Ascending aorta (tissue), 2 donors: ENCODE results near the gene PLCB2. TPM values are rescaled to one million over a fixed set of nuclear protein-coding genes. Genes with fewer than 3 reads are reported as not detected.

Experiments used
- DNase-seq, 2 donors: peaks; one replicate each; pipeline ENCODE4 v3.0.0-alpha.2; 2019; ENCODE audit warnings: low spot score in 2 of 2
- H3K27ac ChIP-seq, 2 donors: fragments of 200-600 bp; sonication (generic); one replicate each; pipeline ENCODE4 v1.5.1; 2016 to 2017; ENCODE audit warnings: mild to moderate bottlenecking in 1 of 2
- H3K27me3 ChIP-seq: fragments of 200-600 bp; sonication (generic); one replicate; pipeline ENCODE4 v1.5.1; 2017
- H3K36me3 ChIP-seq, 2 donors: fragments of 200-600 bp; sonication (generic); one replicate each; pipeline ENCODE4 v1.5.1; 2016
- H3K4me1 ChIP-seq, 2 donors: fragments of 200-600 bp; sonication (generic); one replicate each; pipeline ENCODE4 v1.5.1; 2016 to 2017; ENCODE audit warnings: mild to moderate bottlenecking in 1 of 2
- H3K4me3 ChIP-seq, 2 donors: fragments of 200-600 bp; sonication (generic); one replicate each; pipeline ENCODE4 v1.5.1; 2016 to 2017; ENCODE audit warnings: mild to moderate bottlenecking in 1 of 2
- H3K9me3 ChIP-seq, 2 donors: fragments of 200-600 bp; sonication (generic); one replicate each; pipeline ENCODE4 v1.5.1; 2016
- intact Hi-C: fragments of 100-400 bp; cut with DNase I; formaldehyde crosslinking; loops from one replicate; pipeline ENCODE4 v1.15.1; 2023
- total RNA-seq: library from RNA; depleted of rRNA; stranded (reverse); fragments of >200 nt; gene quantifications from one replicate; pipeline ENCODE4 v1.1.0, GENCODE V29; 2016
- TF ChIP-seq, protein P1 (sequence below), 3 experiments: fragments of 200-600 bp in 2 of 3; fragments of 450-650 bp in 1 of 3; sonication (generic) in 2 of 3; IDR thresholded peaks; one replicate each; pipeline ENCODE4 v1.5.1; 2016 to 2019; ENCODE audit warnings: antibody characterized with exemption in 3 of 3, mild to moderate bottlenecking in 1 of 3, moderate library complexity in 1 of 3

Gene PLCB2
- total RNA-seq, 1 donor from 2014 or later: 6.9 TPM

DNA sequence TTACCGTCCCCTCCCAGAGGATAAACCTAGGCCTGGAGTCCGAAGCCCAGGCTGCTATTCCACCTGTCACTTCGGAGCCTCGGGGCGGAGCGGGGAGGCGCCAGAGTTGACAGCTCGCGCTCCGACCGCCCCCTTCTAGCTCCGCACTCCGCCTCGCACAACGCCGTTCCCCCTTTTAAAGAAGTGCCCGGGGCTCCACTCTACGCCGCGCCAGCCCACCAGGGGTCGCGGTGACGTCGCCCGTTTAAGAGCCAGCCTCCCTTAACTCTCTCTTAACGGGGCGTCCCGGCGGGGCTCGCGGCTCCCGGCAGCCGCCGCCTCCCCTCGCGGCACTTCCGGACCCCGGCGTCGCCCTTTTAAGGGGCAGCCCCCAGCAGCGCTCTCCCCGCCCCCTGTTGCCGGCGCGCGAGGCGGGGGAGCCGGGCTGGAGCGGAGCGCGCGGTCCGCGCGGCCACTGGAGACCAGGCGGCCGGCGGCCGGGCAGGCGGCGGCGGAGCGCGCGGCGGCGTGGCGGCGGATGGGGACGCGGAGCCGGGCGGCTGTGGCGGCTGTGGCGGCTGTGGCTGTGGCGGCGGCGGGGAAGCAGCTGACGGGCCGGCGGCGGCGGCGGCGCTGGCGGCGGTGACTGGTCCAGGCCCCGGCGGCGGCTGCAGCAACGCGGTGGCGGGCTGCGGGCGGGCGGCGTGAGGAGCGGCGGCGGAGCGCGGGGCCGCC is 15.7 kb upstream of the PLCB2 start, which contains the start of gene INAFM2:
INAFM2 (plus strand) TSS at position 454 of the 714 bp plus-strand sequence. CDS start 364 bp downstream, outside the sequence.
- H3K27me3 ChIP-seq: no peaks in the 10 kb centered on the region
- peak within 1 kb of the TSS; percentile 90 to 98 for H3K27ac ChIP-seq

GRCh38 chr15:40322531-40323238 is 14.9 kb upstream of the PLCB2 start:
- peaks cover 26% of the 10 kb centered on the region in 2 donors for H3K4me1 ChIP-seq
- TF ChIP-seq, protein P1, sequence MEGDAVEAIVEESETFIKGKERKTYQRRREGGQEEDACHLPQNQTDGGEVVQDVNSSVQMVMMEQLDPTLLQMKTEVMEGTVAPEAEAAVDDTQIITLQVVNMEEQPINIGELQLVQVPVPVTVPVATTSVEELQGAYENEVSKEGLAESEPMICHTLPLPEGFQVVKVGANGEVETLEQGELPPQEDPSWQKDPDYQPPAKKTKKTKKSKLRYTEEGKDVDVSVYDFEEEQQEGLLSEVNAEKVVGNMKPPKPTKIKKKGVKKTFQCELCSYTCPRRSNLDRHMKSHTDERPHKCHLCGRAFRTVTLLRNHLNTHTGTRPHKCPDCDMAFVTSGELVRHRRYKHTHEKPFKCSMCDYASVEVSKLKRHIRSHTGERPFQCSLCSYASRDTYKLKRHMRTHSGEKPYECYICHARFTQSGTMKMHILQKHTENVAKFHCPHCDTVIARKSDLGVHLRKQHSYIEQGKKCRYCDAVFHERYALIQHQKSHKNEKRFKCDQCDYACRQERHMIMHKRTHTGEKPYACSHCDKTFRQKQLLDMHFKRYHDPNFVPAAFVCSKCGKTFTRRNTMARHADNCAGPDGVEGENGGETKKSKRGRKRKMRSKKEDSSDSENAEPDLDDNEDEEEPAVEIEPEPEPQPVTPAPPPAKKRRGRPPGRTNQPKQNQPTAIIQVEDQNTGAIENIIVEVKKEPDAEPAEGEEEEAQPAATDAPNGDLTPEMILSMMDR (IDR thresholded peaks at IDR 0.05): no peak
- H3K27me3 ChIP-seq: no peaks in the 10 kb centered on the region
- no peak for DNase-seq
- peak overlapping the region; percentile 69 to 86 for H3K27ac ChIP-seq
- peak overlapping the region; percentile 74 to 82 for H3K4me3 ChIP-seq
- intact Hi-C loops: loop anchor here (1.0 to 5.0 kb wide), 5 partner anchors 18 to 1094 kb away; partner anchors contain the start of genes CCDC9B, IVD and RTF1
- no peaks in the 10 kb centered on the region for H3K36me3 ChIP-seq
- no peaks in the 10 kb centered on the region for H3K9me3 ChIP-seq

More for the DNA sequence above, 15.7 kb upstream of the PLCB2 start, which contains the start of gene INAFM2:
- H3K4me1 ChIP-seq: peaks cover 30 to 32% of the 10 kb centered on the region in 2 donors
- DNase-seq: peak; percentile 74 to 96
- TF ChIP-seq, protein P1 (IDR thresholded peaks at IDR 0.05): peak; percentile 66 to 83 (median 67)
- no peaks in the 10 kb centered on the region for H3K36me3 ChIP-seq
- H3K4me3 ChIP-seq: peak within 1 kb of the TSS; percentile 74 to 82
- intact Hi-C loops: loop anchor here (1.0 to 5.0 kb wide), 5 partner anchors 17 to 1093 kb away; partner anchors contain the start of genes CCDC9B, IVD and RTF1
- H3K9me3 ChIP-seq: no peaks in the 10 kb centered on the region

GRCh38 chr15:40320931-40321371 is 13.2 kb upstream of the PLCB2 start:
- Histone ChIP-seq H3K27me3 (no peaks in the 10 kb centered on the region), H3K27ac (peak overlapping the region; percentile 23 to 86), H3K4me3 (no peak overlapping the region), H3K4me1 (peaks cover 8 to 14% of the 10 kb centered on the region in 2 donors), H3K9me3 (no peaks in the 10 kb centered on the region), H3K36me3 (no peaks in the 10 kb centered on the region)
- intact Hi-C loops: loop anchor here (1.0 to 5.0 kb wide), 2 partner anchors 101 to 219 kb away; no protein-coding TSS in a partner anchor
- TF ChIP-seq, protein P1 (IDR thresholded peaks at IDR 0.05): peak; percentile 84 to 87 (median 87)
- no peak for DNase-seq

- intact Hi-C loops: loop anchor here (5.0 kb wide), 1 partner anchor 218 kb away; no protein-coding TSS in a partner anchor
- H3K27ac ChIP-seq: no peak overlapping the region
- H3K27me3 ChIP-seq: no peaks in the 10 kb centered on the region
- peaks cover 3 to 8% of the 10 kb centered on the region in 2 donors for H3K4me1 ChIP-seq
- no peak for DNase-seq
- H3K9me3 ChIP-seq: no peaks in the 10 kb centered on the region
- H3K4me3 ChIP-seq: no peak overlapping the region
- TF ChIP-seq, protein P1 (IDR thresholded peaks at IDR 0.05): no peak
- H3K36me3 ChIP-seq: no peaks in the 10 kb centered on the region
Observed at GRCh38 chr15:40320409-40320808, 12.7 kb upstream of the PLCB2 start.

GRCh38 chr15:40317580-40317979 is 9.8 kb upstream of the PLCB2 start:
- Histone ChIP-seq H3K9me3 (no peaks in the 10 kb centered on the region), H3K4me1 (peaks cover 0 to 6% of the 10 kb centered on the region in 2 donors), H3K27ac (no peak overlapping the region), H3K4me3 (no peak overlapping the region), H3K36me3 (no peaks in the 10 kb centered on the region), H3K27me3 (no peaks in the 10 kb centered on the region)
- DNase-seq: no peak
- intact Hi-C loops: no loop called here
- TF ChIP-seq, protein P1 (IDR thresholded peaks at IDR 0.05): no peak
